AG04450 (cell line): ENCODE measurements around the gene CHRNB4. TPM values are rescaled to one million over a fixed set of nuclear protein-coding genes. Genes with fewer than 3 reads are reported as not detected.

Experiments
- CTCF ChIA-PET: fragments of 300-600, 350-600 bp; formaldehyde crosslinking; extraction: SDS; loops from one replicate; lab custom pipeline; 2022; ENCODE audit warnings: antibody characterized with exemption, inconsistent platforms; lab: Charles Lee
- POLR2A ChIA-PET: fragments of 350-600 bp; formaldehyde crosslinking; extraction: SDS; loops from one replicate; lab custom pipeline; 2021; ENCODE audit warnings: antibody characterized with exemption, inconsistent platforms; lab: Yijun Ruan, JAX
- DNase-seq: peaks from one replicate; pipeline ENCODE4 v3.0.0-alpha.2; 2011; ENCODE audit warnings: low read depth, low spot score
- H3K27ac ChIP-seq: one replicate; pipeline ENCODE4 v1.5.1; 2012; ENCODE audit warnings: low read depth, low read length, control low read depth
- H3K27me3 ChIP-seq: one replicate; pipeline ENCODE4 v1.6.0; 2012; ENCODE audit warnings: low read length; ENCODE audit not compliant: control insufficient read depth, insufficient read depth
- H3K4me3 ChIP-seq: 2 replicates; pipeline ENCODE4 v1.5.1; 2011; ENCODE audit warnings: mild to moderate bottlenecking, low read depth, low read length, control low read depth
- H3K9me3 ChIP-seq: 2 replicates; pipeline ENCODE4 v1.5.1; 2012; ENCODE audit warnings: low read length; ENCODE audit not compliant: control insufficient read depth, insufficient read depth
- polyA plus RNA-seq: library from polyadenylated mRNA; depleted of rRNA; stranded (reverse); fragments of >200 nt; gene quantifications from 2 replicates; pipeline ENCODE4 v1.2.3, GENCODE V29; 2011
- TF ChIP-seq, protein P1 (sequence below): IDR thresholded peaks from 2 replicates; pipeline ENCODE4 v1.5.1; 2011; ENCODE audit warnings: low read depth, low read length, control low read depth, inconsistent platforms

Gene CHRNB4
- polyA plus RNA-seq, 1 experiment, result not detected

DNA sequence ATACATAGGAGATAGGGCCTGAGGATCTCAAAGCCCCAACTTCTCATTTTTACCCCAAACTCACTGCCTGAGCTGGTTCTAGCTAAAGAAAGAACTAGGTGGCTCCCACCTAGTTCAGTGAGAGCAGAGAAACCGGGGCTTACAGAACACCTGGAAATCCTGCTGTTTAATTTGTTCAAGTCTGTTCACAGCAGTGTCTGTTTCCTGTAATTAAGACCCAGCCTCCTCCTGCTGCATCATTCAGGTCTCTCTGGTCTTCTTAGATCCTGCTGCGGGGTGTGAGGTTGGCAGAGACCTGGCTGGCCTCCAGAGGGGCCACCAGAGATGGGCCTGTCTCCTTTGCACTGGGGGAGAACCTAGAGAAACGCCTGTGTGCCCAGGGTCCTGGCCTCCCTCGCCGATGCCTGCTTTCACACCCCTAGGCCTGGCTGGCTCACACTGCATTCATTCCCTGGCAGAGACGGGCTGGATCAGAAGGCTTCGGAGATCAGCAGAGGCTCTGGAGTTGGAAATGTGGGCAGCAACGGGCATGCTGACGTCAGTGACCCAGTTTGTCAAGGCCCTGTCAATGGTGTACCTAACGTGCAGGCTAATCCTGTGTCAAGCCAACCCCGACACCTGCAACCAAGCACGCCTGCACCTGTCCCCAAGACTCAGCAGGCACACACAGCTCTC is 15.3 kb downstream of the CHRNB4 start:
- no peak for DNase-seq
- ChIA-PET CTCF (interaction anchor here (0.6 to 1.3 kb wide), 2 partner anchors 10 to 100 kb away, joined by 3 read pairs; no protein-coding TSS in a partner anchor), POLR2A (no interaction called here)
- Histone ChIP-seq H3K9me3 (no peaks in the 10 kb centered on the region), H3K27me3 (peaks cover 38% of the 10 kb centered on the region), H3K27ac (no peak overlapping the region), H3K4me3 (no peak overlapping the region)
- TF ChIP-seq, protein P1, sequence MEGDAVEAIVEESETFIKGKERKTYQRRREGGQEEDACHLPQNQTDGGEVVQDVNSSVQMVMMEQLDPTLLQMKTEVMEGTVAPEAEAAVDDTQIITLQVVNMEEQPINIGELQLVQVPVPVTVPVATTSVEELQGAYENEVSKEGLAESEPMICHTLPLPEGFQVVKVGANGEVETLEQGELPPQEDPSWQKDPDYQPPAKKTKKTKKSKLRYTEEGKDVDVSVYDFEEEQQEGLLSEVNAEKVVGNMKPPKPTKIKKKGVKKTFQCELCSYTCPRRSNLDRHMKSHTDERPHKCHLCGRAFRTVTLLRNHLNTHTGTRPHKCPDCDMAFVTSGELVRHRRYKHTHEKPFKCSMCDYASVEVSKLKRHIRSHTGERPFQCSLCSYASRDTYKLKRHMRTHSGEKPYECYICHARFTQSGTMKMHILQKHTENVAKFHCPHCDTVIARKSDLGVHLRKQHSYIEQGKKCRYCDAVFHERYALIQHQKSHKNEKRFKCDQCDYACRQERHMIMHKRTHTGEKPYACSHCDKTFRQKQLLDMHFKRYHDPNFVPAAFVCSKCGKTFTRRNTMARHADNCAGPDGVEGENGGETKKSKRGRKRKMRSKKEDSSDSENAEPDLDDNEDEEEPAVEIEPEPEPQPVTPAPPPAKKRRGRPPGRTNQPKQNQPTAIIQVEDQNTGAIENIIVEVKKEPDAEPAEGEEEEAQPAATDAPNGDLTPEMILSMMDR, result no peak

DNA sequence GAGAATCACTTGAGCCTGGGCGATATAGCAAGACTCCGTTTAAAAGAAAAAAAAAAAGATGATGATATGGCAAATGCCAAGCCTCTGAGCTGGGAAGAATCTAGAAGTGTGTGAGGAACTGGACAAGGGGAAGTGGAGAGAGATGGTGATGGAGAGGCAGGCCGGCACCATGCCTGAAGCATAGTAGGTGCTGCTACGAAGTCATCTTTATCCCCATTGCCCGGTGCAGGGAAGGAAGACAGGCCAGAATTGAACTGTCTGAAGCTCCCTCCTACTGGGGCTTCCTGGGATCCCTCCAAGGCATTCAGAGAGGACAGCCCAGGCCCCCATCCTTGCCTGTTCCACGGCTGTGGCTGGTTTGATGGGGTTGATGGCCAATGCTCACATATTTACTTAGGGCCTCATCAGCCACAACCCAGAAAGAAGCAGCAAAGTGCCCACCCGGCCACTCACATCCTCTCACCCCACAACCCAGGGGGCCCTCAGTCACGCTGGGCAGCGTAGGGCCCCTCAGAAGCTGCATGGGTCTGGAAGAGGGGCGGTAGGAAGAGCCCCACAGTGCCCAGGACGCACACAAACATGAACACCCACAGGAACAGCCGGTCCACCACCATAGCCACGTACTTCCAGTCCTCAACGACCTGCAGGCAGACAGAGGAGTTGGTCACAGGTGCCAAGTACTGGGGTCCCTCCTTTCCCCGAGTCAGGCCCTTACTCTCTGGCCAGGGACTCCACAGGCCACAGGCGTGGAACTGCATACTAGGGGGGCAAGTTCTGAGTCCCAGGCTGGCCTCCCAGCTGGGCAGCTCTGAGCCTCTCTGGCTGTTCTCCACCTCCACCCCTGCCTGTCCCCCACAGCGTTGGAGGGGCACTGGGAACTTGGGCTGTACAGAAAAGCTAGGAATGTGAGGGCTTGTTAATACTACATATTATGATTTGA is 16.1 kb downstream of the CHRNB4 start:
- peaks cover 43% of the 10 kb centered on the region for H3K27me3 ChIP-seq
- DNase-seq, result no peak
- ChIA-PET POLR2A (no interaction called here), CTCF (interaction anchor here (0.6 kb wide), 1 partner anchor 101 kb away, joined by 3 read pairs; no protein-coding TSS in a partner anchor)
- no peak overlapping the region for H3K4me3 ChIP-seq
- H3K27ac ChIP-seq, result no peak overlapping the region
- H3K9me3 ChIP-seq, result no peaks in the 10 kb centered on the region
- TF ChIP-seq, protein P1, result no peak

DNA sequence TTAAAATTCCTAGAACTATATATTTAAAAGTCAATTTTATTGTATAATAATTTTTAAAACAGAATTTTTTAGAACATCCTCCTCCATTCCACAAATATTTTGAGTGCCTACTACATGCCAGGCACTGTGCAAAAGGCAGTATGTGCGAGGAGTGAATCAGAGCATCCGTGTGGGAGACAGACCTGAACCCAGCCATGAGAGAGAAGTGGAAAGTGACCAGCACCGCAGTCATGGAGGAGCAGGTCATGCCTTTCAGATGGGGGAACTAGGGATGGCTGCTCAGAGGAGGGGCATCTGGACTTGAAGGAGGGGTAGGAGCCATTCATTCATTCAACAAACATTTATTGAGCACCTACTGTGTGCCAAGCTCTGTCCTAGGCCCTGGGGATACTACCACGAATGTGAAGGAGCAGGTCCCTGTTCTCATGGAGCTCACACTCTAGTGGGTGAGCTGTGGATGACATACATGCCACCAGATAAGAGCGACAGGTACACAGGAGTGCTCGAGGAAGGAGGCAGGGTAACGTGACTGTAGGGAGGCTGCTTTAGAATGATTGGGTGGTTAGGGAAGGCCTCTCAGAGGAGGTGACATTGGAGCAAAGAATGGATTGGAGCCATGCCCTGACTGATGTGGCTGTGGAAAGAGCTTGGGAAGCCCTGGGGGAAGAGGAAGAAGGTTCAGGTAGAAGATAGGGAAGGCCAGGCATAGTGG is 17.1 kb downstream of the CHRNB4 start:
- CTCF ChIA-PET, result no interaction called here
- TF ChIP-seq, protein P1, result no peak
- Histone ChIP-seq H3K9me3 (no peaks in the 10 kb centered on the region), H3K27ac (no peak overlapping the region), H3K27me3 (peaks cover 53% of the 10 kb centered on the region), H3K4me3 (no peak overlapping the region)
- POLR2A ChIA-PET, result no interaction called here
- DNase-seq, result no peak

DNA sequence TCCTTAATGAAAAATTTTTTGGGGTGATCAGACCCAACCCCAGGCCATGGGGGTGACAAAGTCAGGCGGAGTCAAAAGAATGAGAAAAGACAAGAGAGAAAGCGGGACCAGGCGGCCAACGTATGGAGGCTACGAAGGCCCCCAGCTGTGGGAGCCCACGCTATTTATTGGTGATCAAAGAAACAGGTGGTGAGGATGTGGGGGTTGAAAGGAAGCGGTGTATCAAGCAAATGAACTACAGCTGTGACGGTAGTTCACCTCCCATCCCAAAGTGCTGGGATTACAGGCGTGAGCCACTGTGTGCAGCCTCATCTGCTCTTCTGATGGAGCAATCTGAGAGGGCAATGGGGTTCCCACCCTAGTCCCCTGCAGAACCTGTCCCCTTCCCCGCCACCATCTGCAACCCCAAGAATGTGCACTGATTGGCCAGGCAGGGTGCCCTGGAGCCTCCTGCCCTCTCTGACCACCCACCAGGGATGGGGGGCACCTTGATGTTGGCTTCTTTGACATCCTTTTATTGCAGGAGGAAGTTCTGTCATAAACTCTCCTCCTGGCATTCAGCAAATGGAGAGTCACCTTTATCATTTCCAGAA is 19.1 kb downstream of the CHRNB4 start:
- TF ChIP-seq, protein P1, result no peak
- Histone ChIP-seq H3K27ac (no peak overlapping the region), H3K27me3 (peaks cover 51% of the 10 kb centered on the region), H3K9me3 (no peaks in the 10 kb centered on the region), H3K4me3 (no peak overlapping the region)
- CTCF ChIA-PET, result interaction anchor here (1.6 kb wide), 1 partner anchor 87 kb away, joined by 4 read pairs; no protein-coding TSS in a partner anchor
- POLR2A ChIA-PET, result no interaction called here
- DNase-seq, result no peak
